OCI-LY1 (cell line): Measurements from ENCODE around the gene EIF3CL.
"Not testable (repeated sequence)": the region's sequence is repeated elsewhere in the genome, so short reads cannot be mapped to it uniquely, and the experiment has no call there.

ENCODE experiments used
- H2AFZ ChIP-seq: fragments of 200-600 bp; sonication (generic), shearing (Covaris generic); 2 replicates; pipeline ENCODE4 v1.6.0; 2014; ENCODE audit warnings: antibody characterized with exemption, mild to moderate bottlenecking, low read length
- H3F3A ChIP-seq: fragments of 200-600 bp; sonication (generic), shearing (Covaris generic); 2 replicates; pipeline ENCODE4 v1.6.0; 2014; ENCODE audit warnings: mild to moderate bottlenecking, antibody characterized with exemption, low read length, moderate library complexity; ENCODE audit not compliant: insufficient read depth
- H3K27ac ChIP-seq: fragments of 200-600 bp; sonication (generic); 2 replicates; pipeline ENCODE4 v1.5.1; 2014; ENCODE audit warnings: low read length, mixed run types, mild to moderate bottlenecking, low read depth; ENCODE audit not compliant: poor library complexity, severe bottlenecking
- H3K27me3 ChIP-seq: fragments of 200-600 bp; sonication (generic); 2 replicates; pipeline ENCODE4 v1.6.0; 2014; ENCODE audit warnings: antibody characterized with exemption, mild to moderate bottlenecking, low read length, moderate library complexity; ENCODE audit not compliant: insufficient read depth
- H3K36me3 ChIP-seq: fragments of 200-600 bp; sonication (generic); 2 replicates; pipeline ENCODE4 v1.6.1; 2014; ENCODE audit warnings: mild to moderate bottlenecking, antibody characterized with exemption, low read length, moderate library complexity, mixed read lengths; ENCODE audit not compliant: insufficient read depth
- H3K4me1 ChIP-seq: fragments of 200-600 bp; sonication (generic); 2 replicates; pipeline ENCODE4 v1.5.1; 2014; ENCODE audit warnings: mild to moderate bottlenecking, low read length, moderate library complexity; ENCODE audit not compliant: insufficient read depth, severe bottlenecking
- H3K4me2 ChIP-seq: fragments of 200-600 bp; sonication (generic), shearing (Covaris generic); 2 replicates; pipeline ENCODE4 v1.6.1; 2014; ENCODE audit warnings: low read length
- H3K4me3 ChIP-seq: fragments of 200-600 bp; sonication (generic); 2 replicates; pipeline ENCODE4 v1.5.1; 2014; ENCODE audit warnings: low read length, low read depth, mild to moderate bottlenecking, mixed read lengths; ENCODE audit not compliant: poor library complexity, severe bottlenecking
- H3K79me2 ChIP-seq: fragments of 200-600 bp; shearing (Covaris generic); 2 replicates; pipeline ENCODE4 v1.6.1; 2016; ENCODE audit warnings: mixed run types, low read length, mixed read lengths; ENCODE audit not compliant: insufficient read depth
- H3K9ac ChIP-seq: fragments of 200-600 bp; sonication (generic), shearing (Covaris generic); 2 replicates; pipeline ENCODE4 v1.6.1; 2014; ENCODE audit warnings: mild to moderate bottlenecking, low read length, mixed read lengths
- H3K9me2 ChIP-seq: fragments of 200-600 bp; sonication (generic), shearing (Covaris generic); 2 replicates; pipeline ENCODE4 v1.6.1; 2014; ENCODE audit warnings: low read depth, mild to moderate bottlenecking, low read length, mixed read lengths
- H3K9me3 ChIP-seq: fragments of 200-600 bp; shearing (Covaris generic); 2 replicates; pipeline ENCODE4 v1.6.1; 2014; ENCODE audit warnings: low read length, mixed read lengths
- H4K20me1 ChIP-seq: fragments of 200-600 bp; sonication (generic), shearing (Covaris generic); 2 replicates; pipeline ENCODE4 v1.6.0; 2016; ENCODE audit warnings: mild to moderate bottlenecking, low read length; ENCODE audit not compliant: insufficient read depth

The EIF3CL gene

DNA sequence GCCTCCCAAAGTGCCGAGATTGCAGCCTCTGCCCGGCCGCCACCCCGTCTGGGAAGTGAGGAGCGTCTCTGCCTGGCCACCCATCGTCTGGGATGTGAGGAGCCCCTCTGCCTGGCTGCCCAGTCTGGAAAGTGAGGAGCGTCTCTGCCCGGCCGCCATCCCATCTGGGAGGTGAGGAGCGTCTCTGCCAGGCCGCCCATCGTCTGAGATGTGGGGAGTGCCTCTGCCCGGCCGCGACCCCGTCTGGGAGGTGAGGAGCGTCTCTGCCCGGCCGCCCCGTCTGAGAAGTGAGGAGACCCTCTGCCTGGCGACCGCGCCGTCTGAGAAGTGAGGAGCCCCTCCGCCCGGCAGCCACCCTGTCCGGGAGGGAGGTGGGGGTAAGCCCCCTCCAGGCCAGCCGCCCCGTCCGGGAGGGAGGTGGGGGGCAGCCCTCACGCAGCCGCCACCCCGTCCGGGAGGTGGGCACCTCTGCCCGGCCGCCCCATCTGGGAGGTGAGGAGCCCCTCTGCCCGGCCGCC, 26.5 kb downstream of the EIF3CL start:
- H3K9me3 ChIP-seq, H3K4me2 ChIP-seq, H3K36me3 ChIP-seq, H3K4me1 ChIP-seq, H3K4me3 ChIP-seq, H3F3A ChIP-seq, H3K27me3 ChIP-seq, H3K27ac ChIP-seq, H4K20me1 ChIP-seq, H3K9ac ChIP-seq, H3K9me2 ChIP-seq, H3K79me2 ChIP-seq, H2AFZ ChIP-seq: not testable (repeated sequence)

DNA sequence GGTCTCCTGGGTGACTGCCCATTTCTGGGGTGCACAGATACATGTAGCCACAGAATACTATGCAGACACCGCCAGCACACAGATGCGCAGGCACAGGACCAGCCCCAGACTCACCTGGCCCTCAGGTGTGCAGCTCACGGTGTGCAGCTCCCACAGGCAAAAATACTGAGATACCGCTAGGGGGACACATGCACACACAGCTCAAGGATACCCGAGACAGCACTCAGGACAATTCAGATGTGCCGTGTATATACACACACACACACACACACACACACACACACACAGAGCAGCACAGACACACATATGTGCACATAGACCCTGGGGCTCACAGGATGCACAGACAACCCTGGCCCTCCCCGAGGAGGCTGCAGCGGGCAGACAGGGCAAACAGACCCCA, 28.5 kb downstream of the EIF3CL start:
- not testable (repeated sequence) for H3K9ac ChIP-seq

DNA sequence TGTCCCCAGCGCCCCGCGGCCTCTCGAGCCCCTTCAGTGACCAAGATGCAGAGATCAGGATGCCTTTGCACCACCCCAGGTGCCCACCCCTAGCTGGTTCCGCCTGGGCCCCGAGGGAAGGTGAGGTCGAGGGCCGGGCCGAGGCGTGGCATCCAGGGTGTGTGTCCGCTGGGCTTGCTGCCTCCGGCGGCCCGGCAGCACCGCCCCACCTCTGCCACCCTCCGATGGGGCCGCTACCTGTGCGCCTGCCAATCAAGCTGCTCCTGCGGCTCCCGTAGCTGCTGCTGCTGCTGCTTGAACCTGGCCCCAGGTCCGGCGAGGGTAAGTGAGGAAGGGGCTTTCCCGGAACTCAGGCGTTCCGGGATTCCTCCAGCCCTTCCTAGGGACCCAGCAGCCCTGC, 29.4 kb downstream of the EIF3CL start:
- H3K4me3 ChIP-seq, H3K79me2 ChIP-seq, H3K9ac ChIP-seq, H4K20me1 ChIP-seq, H2AFZ ChIP-seq, H3K4me2 ChIP-seq, H3K27me3 ChIP-seq, H3K27ac ChIP-seq, H3K4me1 ChIP-seq, H3K36me3 ChIP-seq, H3K9me3 ChIP-seq, H3K9me2 ChIP-seq, H3F3A ChIP-seq: not testable (repeated sequence)

More for the DNA sequence above, 28.5 kb downstream of the EIF3CL start:
- not testable (repeated sequence) for H3K4me2 ChIP-seq, H3K9me2 ChIP-seq, H3K27me3 ChIP-seq, H3K79me2 ChIP-seq, H3K9me3 ChIP-seq, H3K4me1 ChIP-seq, H3F3A ChIP-seq, H2AFZ ChIP-seq, H4K20me1 ChIP-seq, H3K4me3 ChIP-seq, H3K36me3 ChIP-seq, H3K27ac ChIP-seq

DNA sequence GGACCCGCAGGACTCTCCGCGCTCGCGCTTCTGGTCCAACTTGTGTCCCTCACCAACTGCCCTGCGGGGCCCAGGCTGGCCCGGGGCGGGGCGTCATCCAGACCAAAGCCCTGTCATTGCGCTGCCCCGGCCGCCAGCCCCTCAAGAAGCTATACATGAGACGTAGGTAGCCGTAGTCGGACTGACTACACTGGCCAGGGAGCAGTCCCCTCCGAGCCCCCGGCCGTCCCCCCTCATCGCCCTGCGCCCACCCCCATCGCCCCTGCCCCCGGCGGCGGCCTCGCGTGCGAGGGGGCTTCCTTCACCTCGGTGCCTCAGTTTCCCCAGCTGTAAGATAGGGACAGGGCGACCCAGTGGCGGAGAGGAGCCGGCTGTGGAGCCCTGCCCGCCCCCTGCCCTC, 35.7 kb downstream of the EIF3CL start:
- not testable (repeated sequence) for H3K9me2 ChIP-seq, H3K4me3 ChIP-seq, H3K4me2 ChIP-seq, H3K9me3 ChIP-seq, H3K79me2 ChIP-seq, H3K27me3 ChIP-seq, H3F3A ChIP-seq, H4K20me1 ChIP-seq, H2AFZ ChIP-seq, H3K36me3 ChIP-seq, H3K9ac ChIP-seq, H3K4me1 ChIP-seq, H3K27ac ChIP-seq

DNA sequence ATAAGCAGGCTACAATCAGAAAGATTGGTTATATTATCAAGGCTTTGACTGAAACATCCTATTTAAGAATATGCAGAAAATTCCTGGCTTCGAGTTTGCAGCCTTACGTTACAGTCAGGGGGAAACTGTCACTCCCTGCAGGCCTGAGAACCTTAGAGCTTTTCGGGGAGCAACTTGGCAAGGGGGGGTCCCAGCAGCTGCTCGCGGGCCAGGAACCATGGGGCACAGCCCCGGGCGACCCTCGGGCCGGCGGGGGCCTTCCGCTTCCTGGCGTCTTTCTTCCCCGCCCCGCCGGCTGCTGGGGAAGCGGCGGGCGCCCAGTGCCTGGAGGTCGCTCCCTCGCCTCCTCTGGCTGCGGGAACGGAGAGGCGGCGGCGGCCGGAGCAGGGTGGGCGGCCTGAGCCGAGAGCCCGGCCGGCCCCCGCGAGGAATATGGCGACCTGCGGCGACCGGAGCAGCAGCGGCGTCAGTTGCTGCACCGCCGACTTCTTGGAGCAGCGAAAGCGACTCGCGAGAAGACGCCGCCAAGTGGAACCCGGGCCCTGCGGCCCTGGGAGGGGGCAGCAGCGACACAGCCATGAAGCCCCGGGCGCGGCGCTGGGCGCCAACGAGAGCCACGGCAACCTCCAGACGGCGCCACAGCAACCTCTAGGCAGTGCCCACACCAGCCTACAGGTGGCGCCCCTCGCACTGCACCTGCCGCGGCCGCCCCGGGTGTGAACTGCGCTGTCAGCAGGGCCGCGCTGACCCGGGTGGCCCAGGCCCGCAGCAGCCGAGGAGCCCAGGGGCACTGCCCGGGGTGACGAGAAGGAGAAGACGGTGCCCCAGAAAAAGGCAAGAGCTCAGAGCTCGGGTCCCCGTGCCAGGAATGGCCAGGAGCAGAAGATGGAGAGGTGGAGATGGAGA, 39.1 kb downstream of the EIF3CL start:
- not testable (repeated sequence) for H3K79me2 ChIP-seq, H3K4me1 ChIP-seq, H3K9ac ChIP-seq, H3K9me2 ChIP-seq, H3K4me2 ChIP-seq, H3K4me3 ChIP-seq, H3F3A ChIP-seq, H3K27ac ChIP-seq, H2AFZ ChIP-seq, H3K27me3 ChIP-seq, H3K9me3 ChIP-seq, H4K20me1 ChIP-seq, H3K36me3 ChIP-seq

DNA sequence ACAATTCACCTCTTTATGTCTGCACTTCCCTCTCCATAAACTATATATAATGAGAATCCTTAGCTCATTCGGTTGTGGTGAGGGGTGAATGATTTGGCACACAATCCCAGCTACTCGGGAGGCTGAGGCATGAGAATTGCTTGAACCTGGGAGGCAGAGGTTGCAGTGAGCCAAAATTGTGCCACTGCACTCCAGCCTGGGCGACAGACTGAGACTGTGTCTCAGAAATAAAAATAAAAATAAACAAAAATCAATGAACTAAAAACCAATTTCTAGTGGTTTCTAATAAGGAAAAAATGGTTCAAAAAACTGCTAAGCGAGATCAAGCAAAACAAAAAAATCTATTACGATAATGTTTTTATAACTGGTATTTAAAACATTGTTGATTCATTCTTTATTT, 40.2 kb downstream of the EIF3CL start, which contains the start of gene NPIPB6:
Gene NPIPB6 (minus strand): TSS at position 101 of the 400 bp plus-strand sequence. CDS start 686 bp downstream, outside the sequence.
- not testable (repeated sequence) for H2AFZ ChIP-seq

DNA sequence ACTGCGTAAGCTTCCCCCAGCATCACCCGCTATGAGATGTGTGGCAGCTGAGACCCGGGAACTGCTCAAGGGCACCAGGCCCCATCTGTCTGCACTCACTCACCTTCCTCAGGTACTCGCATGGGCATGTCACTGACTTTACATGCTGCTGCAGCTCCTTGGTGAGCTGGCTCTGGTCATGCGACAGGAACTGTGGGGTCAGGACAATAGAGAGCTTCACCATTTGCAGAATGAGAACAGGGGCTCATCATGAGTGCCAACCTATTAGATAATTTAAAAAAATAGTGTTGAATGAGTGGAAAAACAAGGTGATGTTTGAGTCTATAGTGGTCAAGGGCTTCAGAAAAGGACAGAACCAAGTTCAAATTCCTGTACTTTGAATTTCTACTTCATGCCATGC, 41.0 kb downstream of the EIF3CL start:
- H2AFZ ChIP-seq, H3K4me3 ChIP-seq, H3K4me1 ChIP-seq, H3K9me3 ChIP-seq, H3K79me2 ChIP-seq, H3K27me3 ChIP-seq, H3K4me2 ChIP-seq, H3K27ac ChIP-seq, H3K9me2 ChIP-seq, H4K20me1 ChIP-seq, H3F3A ChIP-seq, H3K36me3 ChIP-seq, H3K9ac ChIP-seq: not testable (repeated sequence)

More for the DNA sequence above, 40.2 kb downstream of the EIF3CL start, which contains the start of gene NPIPB6:
- not testable (repeated sequence) for H3K27ac ChIP-seq, H3K4me3 ChIP-seq, H3K9me2 ChIP-seq, H3K4me2 ChIP-seq, H3K9ac ChIP-seq, H3K27me3 ChIP-seq, H3K4me1 ChIP-seq, H4K20me1 ChIP-seq, H3K9me3 ChIP-seq, H3K79me2 ChIP-seq, H3F3A ChIP-seq, H3K36me3 ChIP-seq
